Measurements from ENCODE around the gene MEF2B.

MEF2B gene

DNA sequence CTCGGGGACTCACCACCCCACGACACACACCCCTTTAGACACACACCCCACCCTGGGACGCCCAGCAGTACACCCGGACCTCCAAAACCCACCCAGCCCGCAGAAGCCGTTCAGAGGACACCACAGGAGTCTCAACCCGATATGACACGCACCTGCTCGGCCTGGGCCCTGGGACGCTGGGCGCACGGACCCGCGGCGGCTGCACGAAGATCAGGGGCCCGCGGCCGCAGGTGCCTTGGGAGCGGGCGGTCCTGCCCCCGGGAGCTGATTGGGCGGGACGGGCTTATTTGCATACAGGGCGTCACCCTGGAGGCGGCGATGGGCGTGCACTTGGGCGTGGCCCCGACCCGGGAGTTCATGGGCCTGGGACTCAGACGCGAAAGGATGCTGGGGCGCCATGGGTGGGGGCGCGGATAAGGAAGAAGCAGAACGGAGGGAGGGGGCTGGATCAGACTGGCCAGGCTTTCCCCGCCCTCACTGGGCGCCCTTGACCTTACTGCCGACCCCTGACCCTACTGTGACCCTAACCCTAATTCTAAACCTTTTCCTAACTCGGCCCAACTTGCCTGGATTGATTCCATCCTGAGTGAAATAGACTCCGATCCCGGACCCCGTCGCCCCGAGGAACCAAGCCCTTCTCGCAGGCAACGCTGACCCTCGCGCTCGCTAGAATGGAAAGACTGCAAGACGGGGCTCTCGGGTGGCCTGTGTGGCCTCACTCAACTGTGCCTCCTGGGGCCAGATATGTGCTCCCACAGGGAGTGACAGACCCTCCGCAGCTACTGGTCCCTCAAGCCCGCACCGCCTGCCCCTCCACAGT, at the start of gene MEF2B:
Gene MEF2B, minus strand, starts transcription at position 211 of the 820 bp plus-strand sequence. CDS start 19,528 bp downstream, outside the sequence.
- peak in 1 of 3 experiments; percentile 41 for DNase-seq

DNA sequence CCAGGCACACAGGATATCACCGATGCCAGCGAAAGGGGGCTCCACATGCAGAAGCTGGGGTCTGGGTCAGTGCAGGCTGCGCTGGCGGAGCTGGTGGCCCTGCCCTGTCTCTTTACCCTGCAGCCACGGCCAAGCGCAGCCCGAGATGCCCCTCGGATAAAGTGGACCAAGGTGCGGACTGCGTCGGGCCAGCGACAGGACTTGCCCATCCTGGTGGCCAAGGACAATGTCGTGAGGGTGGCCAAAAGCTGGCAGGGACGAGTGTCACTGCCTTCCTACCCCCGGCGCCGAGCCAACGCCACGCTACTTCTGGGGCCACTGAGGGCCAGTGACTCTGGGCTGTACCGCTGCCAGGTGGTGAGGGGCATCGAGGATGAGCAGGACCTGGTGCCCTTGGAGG, 48.8 kb upstream of the MEF2B start:
- DNase-seq: no peak

DNA sequence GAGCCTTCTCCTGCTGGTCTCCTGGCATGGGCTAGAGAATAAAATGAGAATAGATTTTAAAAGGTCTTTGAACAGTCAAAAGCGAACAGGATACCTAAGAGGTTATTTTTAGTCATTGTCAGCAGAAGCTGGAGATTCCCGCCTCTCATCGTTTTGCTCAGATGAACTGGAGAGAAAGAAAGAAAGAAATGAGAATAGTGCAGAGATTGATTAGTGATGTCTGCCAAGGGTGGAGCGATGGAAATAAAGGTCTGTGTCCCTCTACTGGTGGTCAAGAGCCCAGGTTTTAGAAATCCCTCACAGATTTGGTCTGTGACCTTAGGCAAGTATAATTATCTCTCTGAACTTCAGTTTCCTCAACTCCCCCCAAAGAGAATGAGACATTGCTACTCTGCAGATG, 47.0 kb upstream of the MEF2B start:
- peak in 1 of 3 experiments; percentile 13 for DNase-seq

DNA sequence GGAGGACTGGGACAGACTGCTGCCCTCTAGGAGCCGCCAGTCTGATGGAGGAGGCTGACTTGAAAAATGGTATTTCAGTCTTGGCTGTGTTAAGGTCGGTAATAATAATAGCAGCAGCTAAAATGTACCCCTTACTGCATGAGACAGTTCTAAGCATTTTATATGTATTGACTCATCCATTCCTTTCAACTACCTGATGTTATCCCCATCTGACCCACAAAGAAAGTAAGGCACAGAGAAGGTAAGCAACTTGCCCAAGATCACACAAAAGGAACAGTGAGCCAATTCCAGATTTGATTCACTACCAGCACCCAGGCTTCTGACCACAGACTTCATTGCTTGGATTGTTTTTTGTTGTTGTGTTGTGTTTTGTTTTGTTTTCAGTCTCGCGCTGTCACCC, 45.7 kb upstream of the MEF2B start:
- no peak for DNase-seq

DNA sequence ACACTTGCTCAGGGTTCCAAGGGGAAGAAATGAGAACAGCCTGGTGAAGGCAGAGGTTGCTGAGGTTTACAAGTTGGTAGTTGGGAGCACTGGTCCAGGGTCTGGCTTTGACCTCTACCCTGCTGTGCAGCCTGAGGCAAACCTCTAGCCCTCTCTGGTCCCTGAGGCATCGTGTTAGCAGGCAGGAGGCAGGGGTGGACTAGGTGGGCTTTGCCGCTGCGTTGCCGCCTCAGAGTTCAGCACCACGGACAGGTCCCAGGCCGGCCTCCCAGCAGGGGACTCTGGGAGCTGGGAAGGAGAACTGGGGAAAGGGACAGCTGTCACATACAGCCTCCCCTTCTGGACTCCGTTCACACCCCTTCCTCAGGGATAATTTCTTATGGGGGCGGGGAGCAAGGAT, 44.8 kb upstream of the MEF2B start:
- DNase-seq: no peak

DNA sequence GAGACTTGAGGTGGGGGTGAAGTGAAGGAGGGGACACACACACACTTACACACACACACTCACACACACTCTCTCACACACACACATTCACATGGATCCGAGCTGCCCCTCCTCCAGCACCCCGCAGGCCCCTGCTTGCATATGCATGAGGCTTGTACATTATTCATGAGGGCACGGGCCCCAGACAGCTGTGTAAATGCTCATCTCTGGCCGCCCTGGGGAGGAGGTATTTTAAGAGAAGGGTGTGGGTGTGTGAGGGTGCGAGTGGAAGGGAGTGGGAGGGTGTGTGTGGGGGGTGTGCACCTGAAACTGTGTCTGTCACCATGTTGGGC, 44.1 kb upstream of the MEF2B start:
- DNase-seq: peak in 1 of 3 experiments; percentile 7

DNA sequence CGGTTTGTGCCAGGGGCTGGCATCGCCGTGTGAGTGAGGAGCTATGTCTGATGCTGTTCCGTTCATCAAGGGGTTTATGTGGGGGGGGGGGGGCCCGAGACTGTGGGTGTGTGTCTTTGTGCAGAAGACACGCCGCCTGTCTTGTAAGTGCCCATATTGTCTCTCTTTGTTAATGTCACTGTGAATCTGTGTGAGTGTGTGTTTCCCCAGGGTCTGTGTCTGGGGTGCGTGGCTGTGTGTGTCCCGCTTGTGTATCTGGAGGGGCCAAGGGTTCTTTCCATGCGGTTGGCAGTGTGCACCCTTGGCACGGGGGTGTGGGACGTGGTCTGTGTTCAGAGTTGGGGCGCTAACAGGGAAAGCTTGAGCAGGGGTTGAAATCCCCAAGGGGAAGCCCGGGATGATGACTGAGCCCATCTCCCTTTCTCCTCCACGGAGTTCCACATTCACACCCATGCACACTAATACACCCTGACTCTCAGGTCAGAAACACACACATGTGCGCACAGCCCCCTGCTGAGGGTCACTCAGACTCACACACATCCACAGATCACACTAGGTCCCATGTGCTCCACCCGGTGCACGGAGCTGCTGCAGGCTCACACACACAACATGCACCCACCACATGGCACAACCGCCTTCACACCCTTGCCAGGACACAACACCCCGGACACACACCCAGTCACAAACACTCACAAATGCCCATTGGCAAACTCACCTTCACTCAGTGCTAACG, 43.5 kb upstream of the MEF2B start:
- DNase-seq: no peak

DNA sequence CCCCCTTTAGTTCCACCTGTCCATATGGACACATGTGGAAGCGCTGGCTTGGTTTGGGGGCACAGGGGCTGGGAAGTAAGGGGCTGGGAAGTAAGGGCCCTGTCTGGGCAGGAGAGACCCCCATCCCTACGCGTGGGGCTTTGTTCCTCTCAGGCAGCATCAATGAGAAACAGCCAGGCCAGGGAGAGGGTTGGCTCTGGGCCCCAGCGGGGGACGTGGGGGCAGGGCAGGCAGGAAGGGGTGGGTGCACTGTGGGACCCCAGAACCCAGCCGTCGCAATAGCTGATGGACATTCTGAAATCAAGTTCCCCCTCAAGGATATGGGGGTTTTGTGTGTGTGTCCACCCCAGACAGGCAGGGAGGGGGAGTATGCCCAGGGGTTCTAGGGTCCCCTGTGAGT, 42.9 kb upstream of the MEF2B start:
- DNase-seq: no peak

DNA sequence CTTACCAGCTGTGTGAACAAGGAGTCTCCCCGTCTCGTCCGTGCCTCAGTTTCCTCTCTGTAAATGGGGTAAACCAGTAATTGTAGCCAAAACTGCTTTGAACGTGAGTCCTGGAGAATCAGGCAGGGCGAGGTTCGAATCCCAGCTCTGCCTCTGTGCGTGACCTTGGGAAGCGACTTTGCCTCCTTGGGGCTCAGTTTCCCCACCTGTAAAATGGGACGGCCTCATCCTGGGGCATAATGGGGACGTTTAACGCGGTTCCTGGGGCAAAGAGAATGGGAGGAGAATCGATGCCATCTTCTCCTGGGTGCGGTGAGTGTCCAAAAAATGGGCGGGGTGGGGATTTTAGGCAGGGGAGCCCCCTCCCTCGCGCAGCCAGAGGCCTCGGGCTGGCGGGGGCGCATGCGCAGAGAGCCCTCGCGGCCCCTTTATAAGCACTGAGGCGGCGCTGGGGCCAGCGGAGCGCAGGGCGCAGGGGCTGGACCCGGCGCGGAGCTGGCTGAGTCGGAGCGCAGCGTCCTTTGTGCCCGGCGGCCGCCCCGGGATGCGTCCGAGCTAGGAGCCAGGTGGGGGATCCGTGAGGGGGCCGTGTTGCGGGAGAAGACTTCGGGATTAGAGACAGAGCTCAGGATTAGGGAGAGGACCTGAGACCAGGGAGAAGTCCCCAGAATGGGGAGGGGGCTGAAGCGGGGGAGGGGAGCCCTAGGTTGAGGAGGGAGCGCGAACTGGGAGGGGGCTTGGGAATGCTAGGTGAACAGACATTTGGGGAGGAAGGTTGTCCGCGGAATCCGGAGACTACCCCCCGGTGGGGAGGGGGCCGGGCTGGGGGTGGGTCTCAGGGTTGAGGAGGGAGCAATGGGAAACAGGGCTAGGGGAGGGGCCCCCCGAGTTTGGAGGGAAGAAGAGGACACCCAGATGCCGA, 41.7 kb upstream of the MEF2B start, which contains the start of gene NCAN:
Gene NCAN, plus strand, starts transcription at position 460 of the 922 bp plus-strand sequence. CDS start 4,996 bp downstream, outside the sequence.
- peak; percentile 21 to 76 (median 58) for DNase-seq

DNA sequence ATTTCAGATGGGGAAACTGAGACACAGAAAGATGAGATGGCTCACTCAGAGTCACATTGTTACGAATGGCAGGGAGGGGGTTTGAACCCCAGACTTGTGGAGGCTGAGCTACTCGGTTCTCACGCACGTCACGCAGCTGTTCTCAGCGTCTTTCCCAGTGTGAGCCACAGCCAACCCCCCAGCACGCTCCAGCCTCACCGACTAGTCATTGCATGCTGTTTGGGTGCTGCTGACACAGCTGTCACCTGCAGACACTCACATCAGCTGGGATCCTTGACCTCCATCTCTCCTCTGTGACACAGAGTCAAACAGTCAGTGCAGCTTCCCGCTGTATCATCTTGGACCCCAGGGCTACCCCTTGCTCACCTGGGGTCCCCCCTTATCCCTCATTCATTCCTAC, 39.3 kb upstream of the MEF2B start:
- peak in 2 of 3 experiments; percentile 23 to 71 for DNase-seq

DNA sequence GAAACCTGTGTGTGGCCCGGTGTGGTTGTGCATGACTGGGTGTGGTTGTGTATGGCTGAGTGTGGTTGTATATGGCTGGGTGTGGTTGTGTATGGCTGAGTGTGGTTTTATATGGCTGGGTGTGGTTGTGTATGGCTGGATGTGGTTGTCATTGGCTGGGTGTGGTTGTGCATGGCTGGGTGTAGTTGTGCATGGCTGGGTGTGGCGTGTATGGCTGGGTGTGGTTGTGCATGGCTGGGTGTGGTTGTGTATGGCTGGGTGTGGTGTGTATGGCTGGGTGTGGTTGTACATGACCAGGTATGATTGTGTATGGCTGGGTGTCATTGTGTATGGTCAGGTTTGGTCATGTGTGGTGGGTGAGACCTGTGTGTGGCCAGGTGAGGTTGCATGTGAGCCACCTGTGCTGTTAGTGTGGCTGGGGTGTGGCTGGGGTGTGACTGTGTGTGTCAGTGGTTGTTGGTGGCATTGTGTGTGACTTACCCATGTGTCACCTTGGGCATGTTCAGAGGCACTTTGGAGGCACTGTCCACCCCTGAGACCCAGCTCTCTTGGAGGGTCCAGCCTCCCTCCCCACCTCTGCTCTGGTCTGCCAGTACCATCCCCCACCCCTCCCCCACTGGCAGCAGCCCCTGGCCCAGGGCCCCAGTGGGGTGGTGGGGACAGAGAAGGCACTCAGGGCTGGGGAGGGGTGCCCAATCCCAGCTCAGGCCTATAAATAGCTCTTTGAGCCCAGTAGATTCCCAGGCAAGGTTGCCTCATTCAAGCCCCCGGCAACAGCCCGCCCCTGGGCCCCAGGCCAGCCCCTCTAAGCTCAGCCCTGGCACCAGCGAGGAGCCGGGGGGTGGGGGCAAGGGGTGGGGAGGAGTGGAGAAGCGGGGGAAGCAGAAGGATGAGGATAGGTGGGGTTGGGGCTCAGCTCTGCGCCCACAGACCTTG, 37.8 kb upstream of the MEF2B start:
- no peak for DNase-seq

DNA sequence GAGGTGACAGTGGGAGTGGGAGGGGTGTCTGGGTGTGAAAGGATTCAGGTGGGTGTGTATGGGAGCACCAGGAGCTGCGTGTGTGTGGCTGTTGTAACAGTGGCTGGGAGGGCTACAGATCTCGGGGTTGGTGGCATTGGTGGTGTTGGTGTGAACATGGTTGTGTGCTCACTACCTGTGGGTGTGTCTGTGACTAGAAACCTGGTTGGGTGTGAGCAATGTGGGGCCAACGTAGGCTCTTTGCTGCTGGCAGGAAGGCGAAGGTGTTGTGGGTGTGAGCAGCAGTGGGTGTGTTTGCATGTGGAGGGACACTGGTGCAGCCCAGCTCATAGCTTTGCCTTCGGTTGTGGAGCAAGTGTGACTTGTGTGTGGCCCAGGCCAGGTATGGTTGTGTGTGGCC, 36.9 kb upstream of the MEF2B start:
- DNase-seq: no peak

DNA sequence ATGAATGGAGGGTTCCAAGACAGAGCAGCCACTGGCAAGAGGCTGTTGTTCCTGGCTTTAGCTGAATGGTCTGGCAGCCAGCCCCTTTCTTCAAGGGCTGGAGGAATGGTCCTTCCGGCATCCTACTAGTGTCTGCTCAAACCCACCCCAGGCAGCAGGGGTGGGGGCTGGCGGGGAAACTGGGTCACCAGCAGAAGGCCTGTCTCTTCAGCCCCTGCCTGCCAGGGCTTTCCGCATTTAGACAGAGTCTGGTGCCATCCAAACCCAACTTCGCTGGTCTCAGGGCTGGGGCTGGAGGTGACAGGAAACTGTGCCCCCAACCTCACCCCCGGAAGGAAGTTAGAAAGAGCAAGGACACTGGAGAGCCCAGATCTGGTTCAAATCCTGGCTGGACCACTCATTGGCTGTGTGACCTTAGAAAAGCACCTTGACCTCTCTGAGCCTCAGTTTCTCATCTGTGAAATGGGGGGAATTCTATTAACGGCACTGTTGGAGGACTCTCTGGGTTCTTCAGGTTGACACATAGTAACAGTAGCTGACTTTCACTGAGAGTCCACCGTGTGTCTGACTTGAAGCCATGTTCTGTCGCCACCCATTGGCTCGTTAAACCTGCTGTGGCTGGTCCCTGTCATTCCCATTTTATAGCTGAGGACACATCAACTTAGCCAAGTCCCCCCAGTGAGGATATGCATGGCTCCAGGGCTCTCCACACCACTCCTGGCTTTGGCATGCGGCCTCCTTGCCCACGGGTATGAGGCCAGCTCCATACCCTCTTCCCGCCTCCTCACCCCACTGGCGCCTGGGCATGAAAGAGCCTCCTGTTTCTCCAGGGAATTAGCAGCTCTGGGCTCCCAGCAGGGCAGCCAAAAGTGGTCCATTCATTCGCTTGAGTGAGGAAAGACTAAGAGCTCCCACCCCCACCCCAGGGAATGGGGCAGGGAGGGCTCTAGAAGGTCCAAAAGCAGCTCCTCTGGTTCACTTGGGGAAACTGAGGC, 35.6 kb upstream of the MEF2B start:
- DNase-seq: no peak

DNA sequence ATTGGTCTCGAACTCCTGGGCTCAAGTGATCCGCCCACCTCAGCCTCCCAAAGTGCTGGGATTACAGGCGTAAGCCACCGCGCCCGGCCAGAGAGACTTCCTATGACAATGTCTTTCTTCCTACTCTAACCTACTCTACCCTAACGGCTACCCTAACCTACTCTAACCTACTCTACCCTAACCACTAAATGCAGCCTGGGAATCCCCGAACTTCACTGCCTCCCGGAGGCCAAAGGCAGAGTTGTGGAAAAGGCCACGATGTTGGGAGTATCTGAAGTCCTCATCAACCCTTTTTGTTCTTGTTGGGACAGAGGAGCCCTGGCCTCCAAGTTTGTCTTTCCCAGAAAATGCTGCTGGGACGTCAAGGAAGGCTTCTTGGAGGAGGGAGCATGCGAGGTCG, 34.1 kb upstream of the MEF2B start:
- no peak for DNase-seq

DNA sequence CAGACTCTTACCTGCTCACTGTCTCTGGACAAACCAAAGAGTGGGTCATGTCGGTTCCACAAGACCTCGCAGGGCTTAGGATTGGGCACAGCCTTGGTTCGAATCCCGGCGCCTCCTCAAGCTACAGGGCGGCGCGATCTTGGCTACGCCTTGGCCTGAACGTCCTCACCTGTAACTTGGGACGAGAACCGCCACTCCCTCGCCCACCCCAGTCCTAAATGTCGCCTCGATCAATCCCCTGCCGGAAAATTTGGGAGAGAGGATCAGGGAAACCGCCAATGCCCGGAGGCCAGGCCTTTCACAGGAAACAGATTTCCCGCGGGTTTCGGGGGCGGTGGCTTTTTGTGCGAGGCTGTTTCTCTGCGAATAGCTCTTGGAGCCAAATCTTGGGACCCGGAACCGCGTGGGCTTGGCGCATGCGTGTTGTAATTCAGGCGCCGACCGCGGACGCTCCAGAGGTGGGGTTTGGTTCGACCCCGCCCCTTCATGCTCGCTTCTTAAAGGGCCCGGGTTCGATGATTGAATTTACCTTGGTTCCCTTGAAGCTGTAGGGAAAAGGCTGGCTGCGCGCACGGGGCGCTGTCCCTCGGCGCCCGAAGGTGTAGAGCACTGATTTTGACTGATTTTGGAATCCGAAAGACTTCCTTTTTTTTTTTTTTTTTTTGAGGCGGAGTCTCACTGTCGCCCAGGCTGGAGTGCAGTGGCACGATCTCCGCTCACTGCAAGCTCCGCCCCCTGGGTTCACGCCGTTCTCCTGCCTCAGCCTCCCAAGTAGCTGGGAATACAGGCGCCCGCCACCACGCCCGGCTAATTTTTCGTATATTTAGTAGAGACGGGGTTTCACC, 33.2 kb upstream of the MEF2B start, which contains the start of gene NR2C2AP:
Gene NR2C2AP, minus strand, starts transcription at position 403 of the 845 bp plus-strand sequence. Its CDS starts 354 bp downstream, at position 49.
- DNase-seq: peak; percentile 85 to 96 (median 86)

DNA sequence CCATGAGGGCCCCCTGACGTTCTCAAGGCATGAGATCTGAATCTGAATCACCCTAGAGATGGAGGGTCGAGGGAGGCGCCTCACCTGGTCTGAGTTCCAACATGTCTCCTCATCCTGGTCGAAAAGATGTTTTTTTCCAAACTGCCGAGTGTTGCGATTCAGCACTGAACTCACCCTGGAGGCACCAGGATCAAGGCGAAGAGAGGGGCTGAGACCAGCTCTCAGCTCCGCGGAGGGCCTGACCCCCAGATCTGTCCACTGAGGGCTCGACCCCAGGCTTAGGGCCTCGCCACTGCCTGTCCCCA, 32.6 kb upstream of the MEF2B start:
- no peak for DNase-seq

DNA sequence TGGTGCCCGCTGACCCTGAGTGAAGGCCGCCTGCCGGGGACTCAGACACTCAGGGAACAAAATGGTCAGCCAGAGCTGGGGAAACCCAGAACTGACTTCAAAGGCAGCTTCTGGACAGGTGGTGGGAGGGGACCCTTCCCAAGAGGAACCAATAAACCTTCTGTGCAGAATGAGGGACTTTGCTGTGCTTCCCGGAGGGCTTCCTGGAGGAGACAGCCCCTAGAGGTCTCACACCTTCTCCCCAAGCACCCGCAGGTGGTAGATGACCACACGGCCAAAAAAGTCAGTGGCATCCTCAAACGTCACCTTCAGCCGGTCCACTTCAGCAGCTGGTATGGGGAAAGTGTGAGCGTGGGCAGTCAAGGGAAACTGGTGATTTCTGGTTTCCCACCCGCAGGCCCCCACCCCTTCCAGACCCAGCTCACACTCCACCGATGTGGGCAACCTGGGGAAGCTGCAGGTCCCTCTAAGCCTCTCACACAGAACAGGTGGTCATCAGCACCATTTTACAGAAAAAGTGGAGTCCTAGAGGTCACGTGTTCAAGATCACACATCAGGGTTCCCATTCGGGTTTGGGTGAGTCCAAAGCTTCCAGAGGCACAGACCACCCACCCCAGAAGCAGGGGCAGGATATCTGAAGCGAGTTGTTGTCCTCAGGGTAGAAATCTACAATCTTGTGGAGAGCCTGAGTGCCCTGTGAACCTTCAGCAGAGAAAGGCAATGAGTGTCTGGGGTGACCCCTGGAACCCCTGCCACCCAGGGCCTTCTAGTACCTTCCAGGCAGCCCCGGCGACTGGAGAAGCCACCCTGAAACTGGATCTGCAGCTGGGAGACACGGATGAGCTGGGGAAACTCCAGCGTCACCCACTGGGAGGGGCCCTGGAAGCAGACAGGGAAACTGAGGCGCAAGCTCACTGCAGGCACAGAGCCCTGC, 31.9 kb upstream of the MEF2B start:
- DNase-seq: no peak

DNA sequence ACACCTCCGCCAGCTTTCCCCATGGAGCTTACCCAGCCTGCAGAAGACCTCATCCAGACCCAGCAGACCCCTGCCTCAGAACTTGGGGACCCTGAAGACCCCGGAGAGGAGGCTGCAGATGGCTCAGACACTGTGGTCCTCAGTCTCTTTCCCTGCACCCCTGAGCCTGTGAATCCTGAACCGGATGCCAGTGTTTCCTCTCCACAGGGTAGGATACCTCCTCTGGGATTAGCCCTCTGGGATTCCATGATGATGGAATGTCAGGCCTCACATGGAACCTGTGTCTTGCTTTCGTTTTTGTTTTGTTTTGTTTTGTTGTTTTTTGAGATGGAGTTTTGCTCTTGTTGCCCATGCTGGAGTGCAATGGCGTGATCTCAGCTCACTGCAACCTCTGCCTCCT, 23.9 kb upstream of the MEF2B start:
- no peak for DNase-seq
